IPS-18a (cell line): ENCODE measurements around the gene TBX21.

Source experiments
- H3K27ac ChIP-seq: one replicate; pipeline ENCODE4 v1.5.1; 2013; ENCODE audit warnings: low read length
- H3K27me3 ChIP-seq: one replicate; pipeline ENCODE4 v1.6.1; 2013; ENCODE audit warnings: mild to moderate bottlenecking, low read length; ENCODE audit not compliant: control insufficient read depth, insufficient read depth
- H3K36me3 ChIP-seq: one replicate; pipeline ENCODE4 v1.6.1; 2013; ENCODE audit warnings: low read depth, low read length; ENCODE audit not compliant: control insufficient read depth
- H3K4me1 ChIP-seq: one replicate; pipeline ENCODE4 v1.6.1; 2013; ENCODE audit warnings: low read depth, low read length; ENCODE audit not compliant: control insufficient read depth
- H3K4me3 ChIP-seq: one replicate; pipeline ENCODE4 v1.5.1; 2013; ENCODE audit warnings: low read length
- H3K9ac ChIP-seq: one replicate; pipeline ENCODE4 v1.6.1; 2013; ENCODE audit warnings: mild to moderate bottlenecking, low read length, moderate library complexity
- H3K9me3 ChIP-seq: one replicate; pipeline ENCODE4 v1.6.1; 2013; ENCODE audit warnings: low read depth, low read length; ENCODE audit not compliant: control insufficient read depth

The TBX21 gene

GRCh38 chr17:47708312-47708863 lies 24.6 kb upstream of the TBX21 start:
- no peak overlapping the region for H3K27ac ChIP-seq
- H3K4me3 ChIP-seq: no peak overlapping the region
- no peaks in the 10 kb centered on the region for H3K36me3 ChIP-seq
- no peaks in the 10 kb centered on the region for H3K4me1 ChIP-seq
- no peak overlapping the region for H3K9ac ChIP-seq
- H3K27me3 ChIP-seq: peaks cover 6% of the 10 kb centered on the region
- H3K9me3 ChIP-seq: no peaks in the 10 kb centered on the region

DNA sequence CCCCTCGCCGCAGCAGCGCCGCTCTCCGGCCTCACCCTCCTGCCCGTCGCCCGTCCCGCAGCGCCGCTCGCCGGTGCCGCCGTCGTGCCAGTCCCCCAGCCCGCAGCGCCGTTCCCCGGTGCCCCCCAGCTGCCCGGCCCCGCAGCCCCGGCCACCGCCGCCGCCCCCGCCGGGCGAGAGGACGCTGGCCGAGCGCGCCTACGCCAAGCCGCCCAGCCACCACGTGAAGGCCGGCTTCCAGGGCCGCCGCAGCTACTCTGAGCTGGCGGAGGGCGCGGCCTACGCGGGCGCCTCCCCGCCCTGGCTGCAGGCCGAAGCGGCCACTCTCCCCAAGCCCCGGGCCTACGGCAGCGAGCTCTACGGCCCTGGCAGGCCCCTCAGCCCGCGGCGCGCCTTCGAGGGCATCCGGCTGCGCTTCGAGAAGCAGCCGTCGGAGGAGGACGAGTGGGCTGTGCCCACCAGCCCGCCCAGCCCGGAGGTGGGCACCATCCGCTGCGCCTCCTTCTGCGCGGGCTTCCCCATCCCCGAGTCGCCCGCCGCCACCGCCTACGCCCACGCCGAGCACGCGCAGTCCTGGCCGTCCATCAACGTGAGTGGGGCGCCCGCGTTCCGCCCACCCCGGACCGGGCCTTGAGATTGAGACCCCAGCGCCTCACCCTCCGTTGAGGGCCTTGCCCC lies 24.0 kb upstream of the TBX21 start:
- H3K36me3 ChIP-seq: no peaks in the 10 kb centered on the region
- no peak overlapping the region for H3K4me3 ChIP-seq
- H3K27me3 ChIP-seq: peaks cover 6% of the 10 kb centered on the region
- H3K27ac ChIP-seq: no peak overlapping the region
- no peaks in the 10 kb centered on the region for H3K4me1 ChIP-seq
- no peaks in the 10 kb centered on the region for H3K9me3 ChIP-seq
- H3K9ac ChIP-seq: no peak overlapping the region

- Histone ChIP-seq H3K9ac (no peak overlapping the region), H3K4me1 (peaks cover 3% of the 10 kb centered on the region), H3K27ac (no peak overlapping the region), H3K4me3 (no peak overlapping the region), H3K36me3 (no peaks in the 10 kb centered on the region), H3K27me3 (peaks cover 6% of the 10 kb centered on the region), H3K9me3 (no peaks in the 10 kb centered on the region)
Measured at GRCh38 chr17:47709594-47709993, 23.4 kb upstream of the TBX21 start.

GRCh38 chr17:47711366-47712099 lies 21.5 kb upstream of the TBX21 start:
- no peak overlapping the region for H3K27ac ChIP-seq
- no peak overlapping the region for H3K9ac ChIP-seq
- H3K36me3 ChIP-seq: no peaks in the 10 kb centered on the region
- H3K27me3 ChIP-seq: peaks cover 6% of the 10 kb centered on the region
- no peak overlapping the region for H3K4me3 ChIP-seq
- peaks cover 3% of the 10 kb centered on the region for H3K4me1 ChIP-seq
- H3K9me3 ChIP-seq: no peaks in the 10 kb centered on the region

- no peaks in the 10 kb centered on the region for H3K36me3 ChIP-seq
- no peak overlapping the region for H3K4me3 ChIP-seq
- no peak overlapping the region for H3K27ac ChIP-seq
- peaks cover 3% of the 10 kb centered on the region for H3K4me1 ChIP-seq
- peaks cover 6% of the 10 kb centered on the region for H3K27me3 ChIP-seq
- H3K9me3 ChIP-seq: no peaks in the 10 kb centered on the region
- no peak overlapping the region for H3K9ac ChIP-seq
Measured at GRCh38 chr17:47712330-47713023, 20.6 kb upstream of the TBX21 start.

- no peaks in the 10 kb centered on the region for H3K9me3 ChIP-seq
- H3K36me3 ChIP-seq: no peaks in the 10 kb centered on the region
- H3K4me3 ChIP-seq: no peak overlapping the region
- H3K27me3 ChIP-seq: peaks cover 15% of the 10 kb centered on the region
- H3K4me1 ChIP-seq: peaks cover 3% of the 10 kb centered on the region
- no peak overlapping the region for H3K9ac ChIP-seq
- H3K27ac ChIP-seq: no peak overlapping the region
Measured at GRCh38 chr17:47713980-47714700, 18.9 kb upstream of the TBX21 start.

DNA sequence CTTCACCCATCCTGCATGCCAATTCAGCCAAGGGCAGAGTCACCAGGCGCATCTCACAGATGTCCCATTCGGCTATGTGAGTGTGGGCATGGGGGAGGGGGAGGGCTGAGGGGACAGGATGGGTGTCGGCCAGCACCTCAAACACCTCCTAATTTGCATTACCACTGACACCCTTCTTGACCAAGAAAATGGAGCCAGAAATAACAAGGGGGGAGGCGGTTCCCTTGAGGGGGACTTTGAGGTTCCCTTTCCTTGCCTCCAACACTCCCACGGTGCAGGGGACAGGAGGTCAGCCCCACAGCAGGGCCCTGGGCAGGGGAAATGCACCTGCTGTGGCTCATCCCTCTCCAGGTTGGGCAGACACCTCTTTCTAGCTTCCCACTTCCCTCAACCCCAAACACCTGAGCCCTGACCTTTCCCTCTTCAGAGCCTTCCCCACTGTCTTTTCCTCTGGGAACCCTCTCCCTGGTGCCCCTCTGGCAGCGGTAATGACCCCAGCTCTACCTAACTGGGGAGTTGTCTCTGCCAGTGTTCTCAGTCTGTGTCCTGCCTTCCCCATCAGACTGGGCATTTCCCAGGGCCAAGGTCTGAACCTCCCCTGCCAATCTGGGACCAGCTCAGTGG lies 18.2 kb upstream of the TBX21 start:
- no peak overlapping the region for H3K4me3 ChIP-seq
- H3K4me1 ChIP-seq: peaks cover 3% of the 10 kb centered on the region
- H3K36me3 ChIP-seq: no peaks in the 10 kb centered on the region
- no peak overlapping the region for H3K9ac ChIP-seq
- no peaks in the 10 kb centered on the region for H3K9me3 ChIP-seq
- peaks cover 16% of the 10 kb centered on the region for H3K27me3 ChIP-seq
- H3K27ac ChIP-seq: no peak overlapping the region

- peaks cover 25% of the 10 kb centered on the region for H3K27me3 ChIP-seq
- H3K4me1 ChIP-seq: peaks cover 3% of the 10 kb centered on the region
- no peak overlapping the region for H3K9ac ChIP-seq
Measured at GRCh38 chr17:47715669-47716325, 17.2 kb upstream of the TBX21 start.

GRCh38 chr17:47716375-47716774 lies 16.7 kb upstream of the TBX21 start:
- no peak overlapping the region for H3K27ac ChIP-seq
- peaks cover 3% of the 10 kb centered on the region for H3K4me1 ChIP-seq
- no peaks in the 10 kb centered on the region for H3K9me3 ChIP-seq
- H3K27me3 ChIP-seq: peaks cover 30% of the 10 kb centered on the region
- H3K4me3 ChIP-seq: no peak overlapping the region
- no peak overlapping the region for H3K9ac ChIP-seq
- H3K36me3 ChIP-seq: no peaks in the 10 kb centered on the region

More at GRCh38 chr17:47715669-47716325, 17.2 kb upstream of the TBX21 start:
- Histone ChIP-seq H3K36me3 (no peaks in the 10 kb centered on the region), H3K27ac (no peak overlapping the region), H3K4me3 (no peak overlapping the region), H3K9me3 (no peaks in the 10 kb centered on the region)

DNA sequence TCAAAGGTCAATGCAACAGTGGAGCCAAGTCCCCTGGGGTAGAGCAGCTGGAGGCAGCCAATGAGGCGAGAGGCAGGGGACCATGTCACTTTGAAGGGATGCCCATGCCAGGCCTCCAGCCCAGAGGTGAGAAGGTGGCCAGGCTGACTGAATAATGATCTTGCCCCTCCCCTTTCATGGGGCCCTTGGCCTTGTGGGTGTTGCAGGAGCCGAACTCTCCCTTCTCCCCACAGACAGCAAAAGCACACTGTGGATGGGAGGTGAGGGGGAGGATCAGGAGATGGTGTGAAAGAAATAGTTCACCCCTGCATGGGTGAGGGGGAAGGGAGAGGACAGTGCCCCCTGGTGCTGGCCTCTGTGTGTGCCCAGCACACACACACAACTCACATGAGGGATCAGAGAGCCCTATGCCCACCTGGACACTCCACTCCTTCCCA lies 15.8 kb upstream of the TBX21 start:
- H3K9me3 ChIP-seq: no peaks in the 10 kb centered on the region
- no peaks in the 10 kb centered on the region for H3K36me3 ChIP-seq
- no peak overlapping the region for H3K4me3 ChIP-seq
- no peak overlapping the region for H3K27ac ChIP-seq
- peaks cover 3% of the 10 kb centered on the region for H3K4me1 ChIP-seq
- H3K27me3 ChIP-seq: peaks cover 39% of the 10 kb centered on the region
- no peak overlapping the region for H3K9ac ChIP-seq
